NT2/D1 (cell line): ENCODE results near the gene ALG1.

Source experiments
- DNase-seq: peaks from one replicate; pipeline ENCODE4 v3.0.0-alpha.2; 2011; ENCODE audit warnings: low read depth, low spot score
- H3K27me3 ChIP-seq: 2 replicates; pipeline ENCODE4 v1.6.0; 2011; ENCODE audit warnings: mild to moderate bottlenecking; ENCODE audit not compliant: insufficient read length, insufficient read depth
- H3K36me3 ChIP-seq: 2 replicates; pipeline ENCODE4 v1.6.1; 2011; ENCODE audit warnings: mild to moderate bottlenecking, low read length, mixed read lengths; ENCODE audit not compliant: insufficient read depth, insufficient read length
- H3K4me1 ChIP-seq: 2 replicates; pipeline ENCODE4 v1.5.1; 2011; ENCODE audit not compliant: insufficient read depth, insufficient read length
- H3K4me3 ChIP-seq: 2 replicates; pipeline ENCODE4 v1.5.1; 2011; ENCODE audit warnings: low read depth; ENCODE audit not compliant: insufficient read length
- H3K9ac ChIP-seq: 2 replicates; pipeline ENCODE4 v1.6.0; 2011; ENCODE audit warnings: low read depth; ENCODE audit not compliant: insufficient read length
- H3K9me3 ChIP-seq: 2 replicates; pipeline ENCODE4 v1.5.1; 2011; ENCODE audit warnings: mild to moderate bottlenecking, low read length; ENCODE audit not compliant: insufficient read depth
- SUZ12 ChIP-seq: IDR thresholded peaks from 2 replicates; pipeline ENCODE4 v1.6.1; 2011; ENCODE audit not compliant: insufficient read length, insufficient read depth; ENCODE audit errors: extremely low read depth
- YY1 ChIP-seq: IDR thresholded peaks from 2 replicates; pipeline ENCODE4 v1.6.1; 2011; ENCODE audit not compliant: insufficient read length, insufficient read depth
- ZNF274 ChIP-seq: IDR thresholded peaks from 2 replicates; pipeline ENCODE4 v1.6.1; 2011; ENCODE audit warnings: mild to moderate bottlenecking, low read depth, low read length

Gene ALG1

GRCh38 chr16:5028950-5029475 is 42.6 kb upstream of the ALG1 start:
- TF ChIP-seq SUZ12 = no peak
- no peak for TF ChIP-seq YY1
- Histone ChIP-seq H3K9me3 (no peaks in the 10 kb centered on the region), H3K9ac (no peak overlapping the region), H3K27me3 (peaks cover 11% of the 10 kb centered on the region), H3K4me3 (no peak overlapping the region), H3K4me1 (peaks cover 13% of the 10 kb centered on the region), H3K36me3 (peaks cover 46% of the 10 kb centered on the region)
- no peak for DNase-seq

DNA sequence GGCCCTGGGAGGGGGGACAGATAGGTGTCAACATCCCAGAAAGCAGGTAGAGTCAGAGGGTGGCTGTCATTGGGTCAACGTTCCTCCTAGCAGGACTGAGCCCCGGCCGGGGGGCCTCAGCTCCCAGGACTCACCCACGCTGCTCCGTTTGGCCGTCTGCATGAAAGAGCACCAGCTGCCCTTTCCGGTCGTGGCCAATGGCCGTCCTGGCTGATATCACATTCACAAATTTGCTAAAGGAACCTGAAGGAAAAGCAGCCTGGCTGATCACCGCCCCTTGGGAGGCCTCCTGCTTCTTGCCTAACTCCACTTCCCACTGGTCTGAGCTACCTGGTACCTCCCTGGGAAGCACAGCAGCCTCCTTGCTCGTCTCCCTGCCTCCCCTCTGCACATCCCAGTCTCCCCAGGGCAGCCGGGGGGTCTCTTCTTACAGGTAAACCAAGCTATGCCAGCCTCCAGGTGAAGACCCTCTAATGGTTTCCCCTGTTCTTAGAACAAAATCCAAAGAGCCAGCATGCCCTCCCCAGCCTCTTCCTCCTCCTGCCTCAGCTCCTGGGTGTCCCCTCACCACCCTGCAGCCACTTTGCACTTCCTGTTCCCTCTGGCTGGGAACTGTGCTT is 41.3 kb upstream of the ALG1 start:
- Histone ChIP-seq H3K4me3 (no peak overlapping the region), H3K36me3 (peaks cover 38% of the 10 kb centered on the region), H3K4me1 (peaks cover 7% of the 10 kb centered on the region), H3K9ac (no peak overlapping the region), H3K27me3 (peaks cover 11% of the 10 kb centered on the region), H3K9me3 (no peaks in the 10 kb centered on the region)
- DNase-seq = no peak
- TF ChIP-seq ZNF274 = no peak
- no peak for TF ChIP-seq SUZ12
- no peak for TF ChIP-seq YY1

DNA sequence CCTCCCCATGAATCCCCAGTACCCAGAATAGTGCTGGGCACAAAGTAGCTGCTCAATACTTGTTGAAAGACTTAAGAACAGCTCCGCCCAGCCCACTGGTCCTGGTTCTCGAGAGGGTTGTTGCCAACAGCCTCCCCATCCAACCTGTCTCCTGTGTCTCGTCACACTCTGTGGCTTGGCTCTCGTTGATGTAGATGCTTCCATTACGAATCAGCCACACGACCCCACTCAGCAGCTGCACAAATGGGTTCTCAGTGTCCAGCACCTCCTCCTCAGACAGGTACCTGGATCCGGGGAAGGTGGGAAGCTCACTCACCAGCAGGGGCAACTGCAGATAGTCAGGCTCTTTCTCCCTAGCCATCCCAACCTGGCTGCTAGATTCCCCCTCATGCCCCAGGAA is 40.0 kb upstream of the ALG1 start:
- no peak overlapping the region for H3K4me3 ChIP-seq
- H3K9me3 ChIP-seq = no peaks in the 10 kb centered on the region
- peaks cover 4% of the 10 kb centered on the region for H3K4me1 ChIP-seq
- H3K9ac ChIP-seq = no peak overlapping the region
- no peak for DNase-seq
- TF ChIP-seq ZNF274 (no peak), YY1 (no peak), SUZ12 (no peak)
- H3K36me3 ChIP-seq = peaks cover 38% of the 10 kb centered on the region
- peaks cover 11% of the 10 kb centered on the region for H3K27me3 ChIP-seq

- H3K4me1 ChIP-seq = peaks cover 5% of the 10 kb centered on the region
- no peak for DNase-seq
- H3K9ac ChIP-seq = peak overlapping the region; percentile 90
- H3K36me3 ChIP-seq = peaks cover 28% of the 10 kb centered on the region
- H3K4me3 ChIP-seq = peak overlapping the region; percentile 96
- no peaks in the 10 kb centered on the region for H3K9me3 ChIP-seq
- no peak for TF ChIP-seq SUZ12
- TF ChIP-seq ZNF274 = no peak
- TF ChIP-seq YY1 = no peak
- H3K27me3 ChIP-seq = peaks cover 11% of the 10 kb centered on the region
Observed at GRCh38 chr16:5032748-5033167, 38.9 kb upstream of the ALG1 start.

GRCh38 chr16:5033256-5034166 is 38.1 kb upstream of the ALG1 start, which contains the start of gene NAGPA:
NAGPA (minus strand) TSS chr16:5033935; CDS start chr16:5033914, 21 bp downstream.
- Histone ChIP-seq H3K4me1 (peaks cover 5% of the 10 kb centered on the region), H3K27me3 (peaks cover 11% of the 10 kb centered on the region), H3K9ac (peak within 1 kb of the TSS; percentile 90), H3K4me3 (peak within 1 kb of the TSS; percentile 96), H3K9me3 (no peaks in the 10 kb centered on the region), H3K36me3 (peaks cover 22% of the 10 kb centered on the region)
- DNase-seq = peak; percentile 79
- TF ChIP-seq YY1 (peak; percentile 97), ZNF274 (no peak), SUZ12 (no peak)

GRCh38 chr16:5034167-5034523 is 37.5 kb upstream of the ALG1 start:
- Histone ChIP-seq H3K9ac (peak overlapping the region; percentile 90), H3K4me3 (peak overlapping the region; percentile 96), H3K36me3 (peaks cover 15% of the 10 kb centered on the region), H3K27me3 (peaks cover 11% of the 10 kb centered on the region), H3K9me3 (no peaks in the 10 kb centered on the region), H3K4me1 (peaks cover 5% of the 10 kb centered on the region)
- no peak for TF ChIP-seq SUZ12
- no peak for DNase-seq

DNA sequence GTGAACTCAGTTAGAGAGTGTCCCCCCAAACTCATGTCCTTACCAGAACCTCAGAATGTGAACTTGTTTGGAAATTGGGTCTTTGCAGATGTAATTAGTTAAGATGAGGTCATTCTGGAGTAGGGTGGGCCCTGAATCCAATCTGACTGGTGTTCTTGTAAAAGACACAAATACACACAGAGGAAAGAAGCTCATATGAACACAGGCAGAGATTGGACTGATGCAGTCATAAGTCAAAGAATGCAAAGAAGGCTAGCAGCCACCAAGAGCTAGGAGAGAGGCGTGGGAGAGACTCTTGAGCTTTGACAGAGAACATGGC is 35.8 kb upstream of the ALG1 start:
- no peak overlapping the region for H3K9ac ChIP-seq
- peaks cover 8% of the 10 kb centered on the region for H3K36me3 ChIP-seq
- no peaks in the 10 kb centered on the region for H3K9me3 ChIP-seq
- H3K4me3 ChIP-seq = no peak overlapping the region
- H3K4me1 ChIP-seq = peaks cover 5% of the 10 kb centered on the region
- DNase-seq = no peak
- TF ChIP-seq YY1 = no peak
- no peak for TF ChIP-seq SUZ12
- TF ChIP-seq ZNF274 = no peak
- H3K27me3 ChIP-seq = peaks cover 11% of the 10 kb centered on the region
